H9 (cell line): ENCODE measurements around the gene SART1. TPM values are rescaled to one million over a fixed set of nuclear protein-coding genes. Genes with fewer than 3 reads are reported as not detected.

ENCODE experiments used
- DNase-seq: peaks from one replicate; pipeline ENCODE4 v3.0.0-alpha.2; 2017
- H2AFZ ChIP-seq: one replicate; pipeline ENCODE4 v1.6.1; 2013; ENCODE audit warnings: mild to moderate bottlenecking, low read length, control low read depth, moderate library complexity
- H2AK5ac ChIP-seq: 2 replicates; pipeline ENCODE4 v1.6.1; 2013; ENCODE audit warnings: low read length, control low read depth, mixed read lengths; ENCODE audit not compliant: insufficient read length
- H2BK120ac ChIP-seq: one replicate; pipeline ENCODE4 v1.6.1; 2013; ENCODE audit warnings: low read depth, mild to moderate bottlenecking, low read length, control low read depth, inconsistent platforms; ENCODE audit not compliant: poor library complexity, severe bottlenecking
- H2BK12ac ChIP-seq: 2 replicates; pipeline ENCODE4 v1.6.1; 2013; ENCODE audit warnings: low read length, control low read depth, mixed read lengths, low read depth; ENCODE audit not compliant: insufficient read length
- H2BK15ac ChIP-seq: 2 replicates; pipeline ENCODE4 v1.6.1; 2013; ENCODE audit warnings: low read depth, low read length, control low read depth
- H2BK20ac ChIP-seq: one replicate; pipeline ENCODE4 v1.6.1; 2013; ENCODE audit warnings: low read depth, mild to moderate bottlenecking, low read length, control low read depth, inconsistent platforms; ENCODE audit not compliant: poor library complexity, severe bottlenecking
- H2BK5ac ChIP-seq: 2 replicates; pipeline ENCODE4 v1.6.1; 2013; ENCODE audit warnings: low read length, control low read depth, mixed read lengths; ENCODE audit not compliant: insufficient read length
- H3K14ac ChIP-seq: 2 replicates; pipeline ENCODE4 v1.6.1; 2013; ENCODE audit warnings: low read length, control low read depth; ENCODE audit not compliant: insufficient read depth
- H3K18ac ChIP-seq: 2 replicates; pipeline ENCODE4 v1.6.1; 2013; ENCODE audit warnings: low read depth, mild to moderate bottlenecking, mixed read lengths, low read length, control low read depth; ENCODE audit not compliant: insufficient read length
- H3K23ac ChIP-seq: 2 replicates; pipeline ENCODE4 v1.6.1; 2013; ENCODE audit warnings: low read length, control low read depth, mixed read lengths, low read depth; ENCODE audit not compliant: insufficient read length
- H3K23me2 ChIP-seq: 2 replicates; pipeline ENCODE4 v1.6.1; 2013; ENCODE audit warnings: low read depth, mild to moderate bottlenecking, mixed read lengths, low read length, control low read depth; ENCODE audit not compliant: insufficient read length, poor library complexity, severe bottlenecking
- H3K27ac ChIP-seq: 2 replicates; pipeline ENCODE4 v1.5.1; 2013; ENCODE audit warnings: low read length, control low read depth, mixed read lengths, low read depth; ENCODE audit not compliant: insufficient read length
- H3K27me3 ChIP-seq: 2 replicates; pipeline ENCODE4 v1.6.1; 2013; ENCODE audit warnings: low read length, control low read depth, inconsistent platforms; ENCODE audit not compliant: insufficient read depth
- H3K4ac ChIP-seq: 2 replicates; pipeline ENCODE4 v1.6.1; 2013; ENCODE audit warnings: low read depth, mild to moderate bottlenecking, control low read depth, inconsistent platforms, low read length, moderate library complexity
- H3K4me1 ChIP-seq: 2 replicates; pipeline ENCODE4 v1.6.1; 2013; ENCODE audit warnings: low read length, control low read depth, inconsistent platforms; ENCODE audit not compliant: insufficient read depth
- H3K4me2 ChIP-seq: 2 replicates; pipeline ENCODE4 v1.6.1; 2013; ENCODE audit warnings: low read length, control low read depth, mixed read lengths; ENCODE audit not compliant: insufficient read length, insufficient read depth
- H3K56ac ChIP-seq: 2 replicates; pipeline ENCODE4 v1.6.1; 2013; ENCODE audit warnings: low read depth, mild to moderate bottlenecking, mixed read lengths, low read length, control low read depth; ENCODE audit not compliant: insufficient read length
- H3K79me1 ChIP-seq: 2 replicates; pipeline ENCODE4 v1.6.1; 2013; ENCODE audit warnings: low read depth, mild to moderate bottlenecking, moderate library complexity, low read length, control low read depth, inconsistent platforms; ENCODE audit not compliant: insufficient read depth, poor library complexity, severe bottlenecking
- H3K79me2 ChIP-seq: 2 replicates; pipeline ENCODE4 v1.6.1; 2013; ENCODE audit warnings: low read length, control low read depth, inconsistent platforms; ENCODE audit not compliant: insufficient read depth
- H3K9ac ChIP-seq: 2 replicates; pipeline ENCODE4 v1.6.1; 2013; ENCODE audit warnings: low read length, control low read depth, mixed read lengths; ENCODE audit not compliant: insufficient read length; ENCODE audit errors: extremely low read depth
- H3K9me3 ChIP-seq: one replicate; pipeline ENCODE4 v1.6.1; 2013; ENCODE audit warnings: low read depth, low read length, inconsistent platforms; ENCODE audit not compliant: control insufficient read depth
- H3T11ph ChIP-seq: one replicate; pipeline ENCODE4 v1.6.1; 2013; ENCODE audit warnings: mild to moderate bottlenecking, low read length, control low read depth, inconsistent platforms
- H4K20me1 ChIP-seq: one replicate; pipeline ENCODE4 v1.6.1; 2013; ENCODE audit not compliant: control insufficient read depth, insufficient read length, insufficient read depth
- H4K5ac ChIP-seq: 2 replicates; pipeline ENCODE4 v1.6.1; 2013; ENCODE audit warnings: low read depth, mild to moderate bottlenecking, mixed read lengths, low read length, control low read depth; ENCODE audit not compliant: insufficient read length
- H4K8ac ChIP-seq: replicated peaks from 2 replicates; pipeline ENCODE4 v1.6.1; 2013; ENCODE audit warnings: low read length, control low read depth, mixed read lengths, low read depth; ENCODE audit not compliant: insufficient read length
- H4K91ac ChIP-seq: 2 replicates; pipeline ENCODE4 v1.6.1; 2013; ENCODE audit warnings: low read depth, mild to moderate bottlenecking, moderate library complexity, mixed read lengths, low read length, control low read depth; ENCODE audit not compliant: insufficient read length
- H3K27ac Mint-ChIP-seq, 3 experiments: 2 replicates in 2 of 3; 3 replicates in 1 of 3; pipeline ENCODE4 v1.8.0; 2020 to 2021; ENCODE audit warnings: mixed read lengths in 3 of 3, mild to moderate bottlenecking in 1 of 3, moderate library complexity in 1 of 3
- H3K27me3 Mint-ChIP-seq: 2 replicates; pipeline ENCODE4 v1.8.0; 2021; ENCODE audit warnings: low read depth, mild to moderate bottlenecking, moderate library complexity, mixed read lengths
- H3K36me3 Mint-ChIP-seq, 3 experiments: 2 replicates in 2 of 3; 3 replicates in 1 of 3; pipeline ENCODE4 v1.8.0; 2020 to 2021; ENCODE audit warnings: low read depth in 3 of 3, mixed read lengths in 3 of 3; ENCODE audit not compliant: insufficient read depth in 1 of 3
- H3K4me1 Mint-ChIP-seq, 2 experiments: 2 replicates each; pipeline ENCODE4 v1.8.0; 2020; ENCODE audit warnings: mixed read lengths in 2 of 2
- H3K4me3 Mint-ChIP-seq, 2 experiments: 2 replicates in 1 of 2; 3 replicates in 1 of 2; pipeline ENCODE4 v1.8.0; 2020 to 2021; ENCODE audit warnings: mild to moderate bottlenecking in 2 of 2, mixed read lengths in 2 of 2, moderate library complexity in 1 of 2
- H3K9me3 Mint-ChIP-seq, 2 experiments: 2 replicates in 1 of 2; 3 replicates in 1 of 2; pipeline ENCODE4 v1.8.0; 2020; ENCODE audit warnings: mild to moderate bottlenecking in 2 of 2, mixed read lengths in 2 of 2, moderate library complexity in 1 of 2
- CTCF ChIP-seq: fragments of 200-600 bp; sonication (generic); conservative IDR thresholded peaks from 3 replicates; pipeline ENCODE4 v1.8.0; 2021; ENCODE audit warnings: antibody characterized with exemption, mild to moderate bottlenecking
- WGBS: extraction: QIAGEN DNeasy Blood & Tissue Kit; methylation state at CpG from one replicate; pipeline ENCODE4 v1.1.7; 2013; ENCODE audit warnings: missing lambda C conversion rate, low lambda C conversion rate, mixed read lengths; ENCODE audit not compliant: insufficient read length; ENCODE audit errors: extremely low coverage; 5-methylcytosine and 5-hydroxymethylcytosine counted together
- total RNA-seq: library from RNA; stranded (reverse); gene quantifications from 2 replicates; pipeline ENCODE4 v1.2.1, GENCODE V29; 2021

Gene SART1
- total RNA-seq, 1 experiment from 2014 or later, result 52.0 TPM

- H3T11ph ChIP-seq, result no peak overlapping the region
- H3K79me2 ChIP-seq, result no peaks in the 10 kb centered on the region
- no peak overlapping the region for H3K9ac ChIP-seq
- no peaks in the 10 kb centered on the region for H4K20me1 ChIP-seq
- peak overlapping the region; percentile 20 for H3K56ac ChIP-seq
- no peak overlapping the region for H2AFZ ChIP-seq
- H3K23me2 ChIP-seq, result peaks cover 8% of the 10 kb centered on the region
- no peak overlapping the region for H2AK5ac ChIP-seq
- no peak overlapping the region for H3K14ac ChIP-seq
- H3K23ac ChIP-seq, result no peak overlapping the region
- H2BK20ac ChIP-seq, result no peak overlapping the region
- DNase-seq, result no peak
- TF ChIP-seq CTCF, result no peak
- no CpG with 5 or more reads among the region's 9 CpGs for WGBS
- Mint-ChIP-seq H3K4me3 (no peak overlapping the region), H3K9me3 (no peaks in the 10 kb centered on the region), H3K4me1 (peaks cover 41 to 50% of the 10 kb centered on the region in 2 experiments), H3K27me3 (peaks cover 21% of the 10 kb centered on the region), H3K36me3 (no peaks in the 10 kb centered on the region), H3K27ac (no peak overlapping the region; a peak in 2 of 7 replicates)
- no peak overlapping the region for H4K91ac ChIP-seq
- H2BK5ac ChIP-seq, result no peak overlapping the region
- no peaks in the 10 kb centered on the region for H3K9me3 ChIP-seq
- H4K8ac ChIP-seq, result no peak overlapping the region
- H3K27ac ChIP-seq, result no peak overlapping the region
- no peak overlapping the region for H3K4me2 ChIP-seq
- H3K79me1 ChIP-seq, result no peaks in the 10 kb centered on the region
- H3K18ac ChIP-seq, result peak overlapping the region; percentile 60
- H3K4ac ChIP-seq, result no peak overlapping the region
- H2BK15ac ChIP-seq, result no peak overlapping the region
- peaks cover 8% of the 10 kb centered on the region for H3K4me1 ChIP-seq
- H2BK12ac ChIP-seq, result no peak overlapping the region
- H2BK120ac ChIP-seq, result no peak overlapping the region
- no peaks in the 10 kb centered on the region for H3K27me3 ChIP-seq
- no peak overlapping the region for H4K5ac ChIP-seq
These were observed 19.7 kb upstream of the SART1 start for GRCh38 chr11:65941720-65942310.
